IPS-15b (cell line): ENCODE data around the gene ADIPOR2.
"Not testable (repeated sequence)": the region's sequence is repeated elsewhere in the genome, so short reads cannot be mapped to it uniquely, and the experiment has no call there.

Experiments used
- H3K27me3 ChIP-seq: one replicate; pipeline ENCODE4 v1.6.1; 2013; ENCODE audit warnings: low read length; ENCODE audit not compliant: control insufficient read depth, insufficient read depth
- H3K36me3 ChIP-seq: one replicate; pipeline ENCODE4 v1.6.1; 2013; ENCODE audit warnings: low read length; ENCODE audit not compliant: control insufficient read depth, insufficient read depth
- H3K4me1 ChIP-seq: one replicate; pipeline ENCODE4 v1.6.1; 2013; ENCODE audit warnings: mild to moderate bottlenecking, low read length; ENCODE audit not compliant: control insufficient read depth, insufficient read depth
- H3K4me3 ChIP-seq: one replicate; pipeline ENCODE4 v1.5.1; 2013; ENCODE audit warnings: low read depth, low read length
- H3K9ac ChIP-seq: one replicate; pipeline ENCODE4 v1.6.1; 2013; ENCODE audit warnings: low read depth, mild to moderate bottlenecking, low read length
- H3K9me3 ChIP-seq: one replicate; pipeline ENCODE4 v1.6.1; 2013; ENCODE audit warnings: mild to moderate bottlenecking, low read length; ENCODE audit not compliant: control insufficient read depth, insufficient read depth

ADIPOR2 gene

DNA sequence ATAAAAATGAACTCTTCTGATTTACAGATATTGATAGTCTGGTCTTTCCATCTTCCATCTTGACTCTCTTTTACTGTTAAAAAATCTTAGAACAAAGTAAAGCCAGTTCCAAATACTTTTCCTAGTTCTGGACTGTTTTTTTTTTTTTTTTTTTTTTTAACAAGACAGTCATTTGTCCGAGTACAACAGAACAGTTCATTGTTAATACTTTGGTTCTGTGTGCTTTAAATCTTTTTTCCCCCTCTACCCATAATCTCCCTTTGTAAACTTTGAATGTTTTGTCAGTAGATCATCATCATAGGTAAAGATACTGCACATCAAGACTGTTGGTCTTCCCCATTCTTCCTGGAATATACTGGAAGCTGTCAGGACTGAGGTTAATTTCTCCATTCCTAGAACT, 38.0 kb downstream of the ADIPOR2 start:
- no peak overlapping the region for H3K9ac ChIP-seq
- H3K9me3 ChIP-seq, result no peaks in the 10 kb centered on the region
- no peaks in the 10 kb centered on the region for H3K27me3 ChIP-seq
- H3K4me3 ChIP-seq, result no peak overlapping the region
- H3K4me1 ChIP-seq, result no peaks in the 10 kb centered on the region
- H3K36me3 ChIP-seq, result no peaks in the 10 kb centered on the region

DNA sequence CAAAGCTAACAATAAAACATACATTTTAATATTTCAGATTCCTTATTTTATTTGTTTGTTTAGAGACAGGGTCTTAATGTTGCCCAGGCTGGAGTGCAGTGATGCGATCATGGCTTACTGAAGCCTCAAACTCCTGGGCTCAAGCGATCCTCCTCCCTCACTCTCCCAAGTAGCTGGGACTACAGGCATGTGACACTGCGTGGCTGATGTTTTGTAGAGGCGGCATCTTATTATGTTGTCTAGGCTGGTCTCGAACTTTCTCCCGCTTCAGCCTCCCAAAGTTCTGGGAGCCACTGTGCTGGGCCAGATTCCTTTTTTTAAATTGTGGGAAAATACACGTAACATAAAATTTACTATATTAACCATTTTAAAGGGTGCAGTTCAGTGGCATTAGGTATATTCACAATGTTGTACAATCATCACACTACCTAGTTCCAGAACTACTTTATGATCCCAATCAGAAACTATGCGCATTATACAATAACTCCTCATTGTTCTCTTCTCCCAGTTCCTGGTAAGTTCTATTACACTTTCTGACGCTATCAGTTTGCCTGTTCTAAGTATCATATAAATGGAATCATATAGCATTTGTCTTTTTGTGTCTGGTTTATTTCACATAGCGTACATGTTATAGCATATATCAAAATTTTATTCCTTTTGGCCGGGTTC, 40.3 kb downstream of the ADIPOR2 start:
- Histone ChIP-seq H3K4me3 (no peak overlapping the region), H3K9me3 (no peaks in the 10 kb centered on the region), H3K4me1 (no peaks in the 10 kb centered on the region), H3K9ac (no peak overlapping the region), H3K36me3 (no peaks in the 10 kb centered on the region), H3K27me3 (no peaks in the 10 kb centered on the region)

DNA sequence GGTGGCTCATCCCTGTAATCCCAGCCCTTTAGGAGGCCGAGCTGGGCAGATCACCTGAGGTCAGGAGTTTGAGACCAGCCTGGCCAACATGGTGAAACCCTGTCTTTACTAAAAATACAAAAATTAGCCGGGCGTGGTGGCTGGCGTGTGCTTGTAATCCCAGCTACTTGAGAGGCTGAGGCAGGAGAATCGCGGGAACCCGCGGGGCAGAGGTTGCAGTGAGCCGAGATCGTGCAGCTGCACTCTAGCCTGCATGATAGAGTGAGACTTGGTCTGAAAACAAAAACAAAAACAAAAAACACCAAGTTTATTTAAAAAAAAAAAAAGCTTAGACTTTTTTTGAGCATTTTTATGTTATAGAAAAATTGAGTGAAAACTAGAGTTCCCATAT, 40.8 kb downstream of the ADIPOR2 start:
- H3K4me3 ChIP-seq, H3K27me3 ChIP-seq, H3K36me3 ChIP-seq, H3K9me3 ChIP-seq, H3K4me1 ChIP-seq, H3K9ac ChIP-seq: not testable (repeated sequence)

DNA sequence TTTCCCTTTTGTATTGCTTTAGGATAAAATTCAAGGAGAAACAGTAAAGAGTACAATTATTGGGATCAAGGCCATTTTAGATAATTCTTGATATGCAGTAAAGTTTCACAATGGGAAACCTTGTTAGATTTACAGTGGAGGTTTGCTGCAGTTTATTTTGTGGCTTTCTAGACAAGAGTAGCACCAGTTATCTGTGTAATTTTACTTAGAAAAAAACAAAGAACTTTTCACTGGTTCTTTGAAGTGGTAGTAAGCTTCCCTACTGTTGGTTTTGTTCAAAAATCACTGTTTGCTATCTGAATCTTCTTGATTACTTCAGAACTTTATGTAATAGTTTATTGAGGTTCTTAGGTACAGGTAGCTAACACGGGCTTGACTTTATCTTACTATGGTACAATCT, 42.0 kb downstream of the ADIPOR2 start:
- no peaks in the 10 kb centered on the region for H3K36me3 ChIP-seq
- no peaks in the 10 kb centered on the region for H3K27me3 ChIP-seq
- no peak overlapping the region for H3K9ac ChIP-seq
- no peak overlapping the region for H3K4me3 ChIP-seq
- no peaks in the 10 kb centered on the region for H3K4me1 ChIP-seq
- no peaks in the 10 kb centered on the region for H3K9me3 ChIP-seq

DNA sequence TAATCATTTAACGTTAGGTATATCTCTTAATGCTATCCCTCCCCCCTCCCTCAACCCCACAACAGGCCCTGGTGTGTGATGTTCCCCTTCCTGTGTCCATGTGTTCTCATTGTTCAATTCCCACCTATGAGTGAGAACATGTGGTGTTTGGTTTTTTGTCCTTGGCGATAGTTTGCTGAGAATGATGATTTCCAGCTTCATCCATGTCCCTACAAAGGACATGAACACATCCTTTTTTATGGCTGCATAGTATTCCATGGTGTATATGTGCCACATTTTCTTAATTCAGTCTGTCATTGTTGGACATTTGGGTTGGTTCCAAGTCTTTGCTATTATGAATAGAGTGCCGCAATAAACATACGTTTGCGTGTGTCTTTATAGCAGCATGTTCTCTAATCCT, 42.8 kb downstream of the ADIPOR2 start:
- H3K9me3 ChIP-seq, H3K36me3 ChIP-seq, H3K4me1 ChIP-seq, H3K4me3 ChIP-seq, H3K27me3 ChIP-seq, H3K9ac ChIP-seq: not testable (repeated sequence)

DNA sequence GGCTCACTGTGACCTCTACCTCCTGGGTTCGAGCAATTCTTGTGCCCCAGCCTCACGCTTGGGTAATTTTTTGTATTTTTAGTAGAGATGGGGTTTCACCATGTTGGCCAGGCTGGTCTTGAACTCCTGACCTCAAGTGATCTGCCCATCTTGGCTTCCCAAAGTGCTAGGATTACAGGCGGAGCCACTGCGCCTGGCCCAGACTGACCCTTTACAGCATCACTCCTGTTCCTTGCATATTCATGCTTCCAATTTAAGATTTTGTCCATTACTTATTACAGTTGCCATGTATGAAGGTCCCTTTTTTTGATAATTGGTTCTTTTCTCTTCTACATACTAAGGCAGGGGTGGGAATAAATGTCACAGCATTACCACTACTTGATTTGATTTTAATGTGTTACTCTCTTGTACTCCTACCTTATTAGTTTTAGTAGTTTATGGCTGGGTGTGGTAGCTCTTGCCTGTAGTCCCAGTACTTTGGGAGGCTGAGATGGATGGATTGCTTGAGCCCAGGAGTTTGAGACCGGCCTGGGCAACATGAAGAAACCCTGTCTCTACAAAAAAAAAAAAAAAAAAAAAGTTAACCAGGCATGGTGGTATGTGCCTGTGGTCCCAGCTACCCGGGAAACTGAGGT, 46.9 kb downstream of the ADIPOR2 start:
- Histone ChIP-seq H3K9me3 (no peaks in the 10 kb centered on the region), H3K36me3 (no peaks in the 10 kb centered on the region), H3K9ac (no peak overlapping the region), H3K4me1 (peaks cover 5% of the 10 kb centered on the region), H3K27me3 (no peaks in the 10 kb centered on the region), H3K4me3 (no peak overlapping the region)

DNA sequence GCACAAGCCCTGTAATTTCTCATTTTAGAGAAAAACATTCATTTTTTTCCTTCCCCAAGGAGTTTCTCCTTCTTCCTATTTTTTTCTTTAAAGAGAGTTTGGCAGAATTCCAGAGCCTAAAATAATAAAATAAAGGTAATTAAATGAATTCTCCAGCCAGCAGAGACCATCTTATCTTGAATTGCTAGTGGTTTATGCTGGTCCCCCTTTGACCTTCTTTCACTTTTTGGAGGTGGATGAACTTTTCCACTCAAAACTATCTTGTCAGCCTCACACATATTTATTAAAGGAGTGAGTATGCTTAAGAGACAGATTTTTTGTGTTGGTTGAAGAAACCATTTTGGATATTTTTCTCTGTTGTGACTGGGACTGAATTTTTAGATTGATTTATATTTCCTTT, 47.6 kb downstream of the ADIPOR2 start:
- no peaks in the 10 kb centered on the region for H3K9me3 ChIP-seq
- H3K27me3 ChIP-seq, result no peaks in the 10 kb centered on the region
- H3K9ac ChIP-seq, result no peak overlapping the region
- H3K4me3 ChIP-seq, result no peak overlapping the region
- H3K4me1 ChIP-seq, result peaks cover 5% of the 10 kb centered on the region
- no peaks in the 10 kb centered on the region for H3K36me3 ChIP-seq

DNA sequence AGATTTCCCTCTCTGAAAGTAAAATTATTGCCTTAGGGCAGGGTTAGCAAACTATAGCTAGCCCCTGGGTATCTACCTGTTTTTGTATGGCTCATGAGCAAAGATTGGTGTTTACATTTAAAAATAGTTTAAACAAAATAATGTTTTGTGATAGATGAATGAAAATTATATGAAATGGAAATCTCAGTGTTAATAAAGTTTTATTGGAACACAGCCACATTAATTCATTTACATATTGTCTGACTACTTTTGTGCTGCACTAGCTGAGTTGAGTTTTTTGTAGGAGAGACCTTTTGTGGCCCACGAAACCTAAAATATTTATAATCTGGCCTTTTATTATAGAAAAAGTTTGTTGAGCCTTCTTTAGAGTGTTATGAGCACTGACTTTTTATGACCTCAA, 48.5 kb downstream of the ADIPOR2 start:
- Histone ChIP-seq H3K36me3 (no peaks in the 10 kb centered on the region), H3K9me3 (no peaks in the 10 kb centered on the region), H3K4me3 (no peak overlapping the region), H3K27me3 (no peaks in the 10 kb centered on the region), H3K9ac (no peak overlapping the region), H3K4me1 (peaks cover 5% of the 10 kb centered on the region)

DNA sequence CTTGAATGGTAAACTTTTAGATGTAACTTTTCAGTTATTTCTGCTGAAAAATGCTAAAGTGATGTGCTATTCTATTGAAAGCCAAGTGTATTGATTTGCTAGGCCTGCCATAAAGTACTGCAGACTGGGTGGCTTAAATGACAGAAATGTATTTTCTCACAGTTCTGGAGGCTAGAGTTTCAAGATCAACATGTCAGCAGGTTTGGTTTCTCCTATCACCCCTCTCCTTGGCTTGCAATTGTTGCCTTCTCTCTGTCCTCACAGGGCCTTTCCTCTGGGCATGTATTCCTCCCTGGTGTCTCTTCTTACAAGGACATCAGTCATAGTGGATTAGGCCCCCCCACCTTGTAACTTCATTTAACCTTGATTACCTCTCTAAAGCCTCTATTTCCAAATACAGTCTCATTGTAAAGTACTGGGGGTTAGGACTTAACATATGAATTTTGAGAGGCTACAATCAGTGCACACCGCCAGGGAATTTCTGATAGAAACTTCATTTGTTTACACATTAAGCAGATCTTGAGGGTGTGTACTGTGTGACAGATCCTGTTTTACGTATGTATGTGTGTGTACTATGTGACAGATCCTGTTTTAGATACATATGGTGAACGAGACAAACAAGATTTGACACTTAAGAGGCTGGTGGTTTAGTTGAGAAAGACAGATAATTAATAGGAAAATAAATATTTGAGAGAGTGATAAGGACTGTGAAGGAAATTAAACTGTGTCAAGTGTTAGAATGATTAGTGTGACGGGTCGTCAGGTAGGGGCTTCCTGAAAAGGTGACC, 49.5 kb downstream of the ADIPOR2 start:
- Histone ChIP-seq H3K9ac (no peak overlapping the region), H3K4me3 (no peak overlapping the region), H3K27me3 (no peaks in the 10 kb centered on the region), H3K4me1 (peaks cover 5% of the 10 kb centered on the region), H3K36me3 (no peaks in the 10 kb centered on the region), H3K9me3 (no peaks in the 10 kb centered on the region)

DNA sequence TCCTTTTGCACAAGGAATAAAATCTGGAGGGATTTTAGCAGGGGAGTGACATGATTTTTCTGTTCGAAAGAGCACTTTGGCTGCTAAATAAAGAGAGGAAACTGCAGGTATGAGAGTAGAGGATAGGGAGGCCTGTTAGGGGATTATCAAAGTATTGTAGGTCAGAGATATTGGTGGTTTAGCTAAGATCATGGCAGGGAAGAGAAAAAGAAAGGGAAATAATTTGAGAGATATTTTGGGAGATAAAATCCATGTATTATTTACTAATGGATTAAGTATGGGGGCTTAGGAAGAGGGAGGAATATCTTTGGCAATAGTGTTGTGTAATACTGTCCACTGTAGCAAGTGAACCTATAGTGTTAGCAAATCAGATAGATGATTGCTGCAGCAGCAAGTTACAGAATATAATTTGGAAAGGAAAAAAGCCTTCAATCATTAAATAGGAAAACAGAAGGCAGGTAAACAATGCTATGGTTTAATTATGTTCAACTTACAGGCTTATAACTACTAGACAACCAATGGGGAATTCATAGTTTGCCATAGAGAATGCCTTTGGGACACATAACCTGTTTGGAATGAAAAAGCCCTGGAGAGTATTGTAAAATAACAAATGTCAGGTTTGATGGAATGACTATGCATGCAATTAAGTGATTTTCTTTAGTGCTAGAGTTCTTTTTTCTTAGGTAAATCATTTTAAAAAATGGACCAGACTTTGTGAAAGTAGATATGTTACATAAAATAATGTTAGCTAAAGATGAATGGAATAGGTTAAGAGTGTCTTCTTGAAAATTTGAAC, 50.5 kb downstream of the ADIPOR2 start:
- Histone ChIP-seq H3K9me3 (no peaks in the 10 kb centered on the region), H3K4me1 (peaks cover 5% of the 10 kb centered on the region), H3K4me3 (no peak overlapping the region)

DNA sequence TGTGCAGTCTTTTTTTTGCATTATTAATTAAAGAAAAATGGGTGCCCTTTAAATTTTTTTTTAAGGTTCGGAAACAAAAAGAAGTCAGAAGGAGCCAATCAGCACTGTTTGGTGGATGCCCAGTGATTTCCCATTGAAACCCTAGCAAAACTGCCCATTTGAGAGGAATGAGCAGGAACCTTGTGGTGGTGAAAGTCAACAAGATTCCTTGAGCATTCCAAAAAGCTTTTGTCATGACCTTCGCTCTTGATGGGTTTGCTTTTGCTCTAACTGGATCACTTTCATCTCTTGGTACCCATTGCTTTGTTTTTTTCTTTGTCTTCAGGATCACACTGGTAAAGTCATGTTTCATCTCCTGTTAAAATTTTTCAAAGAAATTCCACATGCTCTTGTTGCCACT, 54.1 kb downstream of the ADIPOR2 start:
- Histone ChIP-seq H3K9ac (no peak overlapping the region), H3K4me3 (no peak overlapping the region), H3K27me3 (no peaks in the 10 kb centered on the region), H3K4me1 (peaks cover 5% of the 10 kb centered on the region), H3K36me3 (no peaks in the 10 kb centered on the region), H3K9me3 (no peaks in the 10 kb centered on the region)

More for the DNA sequence above, 50.5 kb downstream of the ADIPOR2 start:
- Histone ChIP-seq H3K36me3 (no peaks in the 10 kb centered on the region), H3K9ac (no peak overlapping the region), H3K27me3 (no peaks in the 10 kb centered on the region)
